ENCODE data around the gene SYTL3. TPM values are rescaled to one million over a fixed set of nuclear protein-coding genes. Genes with fewer than 3 reads are reported as not detected.

The SYTL3 gene
- polyA plus RNA-seq, 1 experiment: 1.7 TPM

- no peak for TF ChIP-seq CTCF (IDR thresholded peaks at IDR 0.05; ENCODE audit: insufficient read depth, low read depth, low read length)
- CTCF ChIA-PET: interaction anchor here (1.0 kb wide), 1 partner anchor 15 kb away, joined by 3 read pairs; no protein-coding TSS in a partner anchor
- POLR2A ChIA-PET: no interaction called here
- no peaks in the 10 kb centered on the region for H3K27me3 ChIP-seq (ENCODE audit: control insufficient read depth, insufficient read depth, low read length)
- no peak overlapping the region for H3K4me3 ChIP-seq (ENCODE audit: low read depth, low read length)
- DNase-seq (ENCODE audit: low read depth): no peak
- no peaks in the 10 kb centered on the region for H3K36me3 ChIP-seq (ENCODE audit: control insufficient read depth, insufficient read depth, low read length)
These were observed 101.4 kb downstream of the SYTL3 start for GRCh38 chr6:158751224-158751623.

DNA sequence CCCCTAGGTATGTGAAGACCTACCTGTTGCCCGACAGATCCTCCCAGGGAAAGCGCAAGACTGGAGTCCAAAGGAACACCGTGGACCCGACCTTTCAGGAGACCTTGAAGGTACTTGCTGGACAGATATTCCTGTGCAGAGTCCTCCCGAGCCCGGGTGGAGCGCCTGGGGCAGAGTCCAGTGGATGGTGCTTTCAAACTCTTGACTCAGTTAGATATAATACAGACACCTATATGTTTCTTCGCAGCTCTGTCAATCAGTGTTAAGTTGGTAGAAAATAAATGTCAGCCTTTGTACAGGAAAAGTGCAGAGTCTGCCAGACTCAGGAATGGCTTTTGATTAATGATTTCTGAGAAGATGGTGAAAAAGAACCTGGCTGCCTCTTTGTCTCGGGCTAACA, 102.1 kb downstream of the SYTL3 start:
- POLR2A ChIA-PET: no interaction called here
- H3K4me3 ChIP-seq (ENCODE audit: low read depth, low read length): no peak overlapping the region
- H3K27me3 ChIP-seq (ENCODE audit: control insufficient read depth, insufficient read depth, low read length): no peaks in the 10 kb centered on the region
- CTCF ChIA-PET: interaction anchor here (0.6 to 1.4 kb wide), 3 partner anchors 10 to 410 kb away, joined by 3 to 4 read pairs (median 4); no protein-coding TSS in a partner anchor
- no peak for DNase-seq (ENCODE audit: low read depth)
- H3K36me3 ChIP-seq (ENCODE audit: control insufficient read depth, insufficient read depth, low read length): no peaks in the 10 kb centered on the region
- no peak for TF ChIP-seq CTCF (IDR thresholded peaks at IDR 0.05; ENCODE audit: insufficient read depth, low read depth, low read length)

GRCh38 chr6:158752613-158753012, 102.8 kb downstream of the SYTL3 start:
- DNase-seq (ENCODE audit: low read depth): no peak
- H3K27me3 ChIP-seq (ENCODE audit: control insufficient read depth, insufficient read depth, low read length): no peaks in the 10 kb centered on the region
- ChIA-PET POLR2A (no interaction called here), CTCF (interaction anchor here (1.0 to 1.4 kb wide), 3 partner anchors 10 to 24 kb away, joined by 3 to 4 read pairs (median 4); no protein-coding TSS in a partner anchor)
- no peaks in the 10 kb centered on the region for H3K36me3 ChIP-seq (ENCODE audit: control insufficient read depth, insufficient read depth, low read length)
- H3K4me3 ChIP-seq (ENCODE audit: low read depth, low read length): no peak overlapping the region
- peak; percentile 21; the same call in 1 of the 2 replicates for TF ChIP-seq CTCF (IDR thresholded peaks at IDR 0.05; ENCODE audit: insufficient read depth, low read depth, low read length)

DNA sequence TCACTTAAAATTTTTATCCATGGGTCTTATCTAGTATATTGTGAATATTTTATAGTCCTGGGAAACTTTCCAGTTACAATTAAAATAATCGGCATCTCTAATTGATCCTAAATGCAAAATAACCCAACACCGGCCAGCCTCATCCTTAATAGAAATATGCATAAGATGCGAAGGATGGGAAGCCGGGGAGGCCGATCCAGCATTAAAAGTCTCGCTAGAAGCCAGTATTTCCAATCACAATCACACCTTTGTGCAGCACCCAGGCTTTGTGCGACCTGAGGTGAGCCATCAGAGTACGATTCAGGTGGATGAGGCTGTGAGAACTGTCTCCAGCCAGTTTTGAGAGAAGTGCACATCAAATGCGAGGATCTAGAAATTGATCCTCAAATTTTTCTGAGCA, 104.0 kb downstream of the SYTL3 start:
- POLR2A ChIA-PET: no interaction called here

GRCh38 chr6:158754738-158755137, 104.9 kb downstream of the SYTL3 start:
- no peaks in the 10 kb centered on the region for H3K36me3 ChIP-seq (ENCODE audit: control insufficient read depth, insufficient read depth, low read length)
- no peak for DNase-seq (ENCODE audit: low read depth)
- TF ChIP-seq CTCF (IDR thresholded peaks at IDR 0.05; ENCODE audit: insufficient read depth, low read depth, low read length): no peak
- no peaks in the 10 kb centered on the region for H3K27me3 ChIP-seq (ENCODE audit: control insufficient read depth, insufficient read depth, low read length)
- ChIA-PET CTCF (interaction anchor here (0.6 to 1.2 kb wide), 2 partner anchors 9 to 11 kb away, joined by 3 to 4 read pairs; no protein-coding TSS in a partner anchor), POLR2A (no interaction called here)
- H3K4me3 ChIP-seq (ENCODE audit: low read depth, low read length): no peak overlapping the region

More for the DNA sequence above, 104.0 kb downstream of the SYTL3 start:
- H3K27me3 ChIP-seq (ENCODE audit: control insufficient read depth, insufficient read depth, low read length): no peaks in the 10 kb centered on the region
- CTCF ChIA-PET: no interaction called here
- no peaks in the 10 kb centered on the region for H3K36me3 ChIP-seq (ENCODE audit: control insufficient read depth, insufficient read depth, low read length)
- no peak overlapping the region for H3K4me3 ChIP-seq (ENCODE audit: low read depth, low read length)
- TF ChIP-seq CTCF (IDR thresholded peaks at IDR 0.05; ENCODE audit: insufficient read depth, low read depth, low read length): no peak
- no peak for DNase-seq (ENCODE audit: low read depth)
